ENCODE results near the gene RBM7. TPM values are rescaled to one million over a fixed set of nuclear protein-coding genes. Genes with fewer than 3 reads are reported as not detected.

The RBM7 gene
- total RNA-seq, 1 donor from 2014 or later: 25.9 TPM

DNA sequence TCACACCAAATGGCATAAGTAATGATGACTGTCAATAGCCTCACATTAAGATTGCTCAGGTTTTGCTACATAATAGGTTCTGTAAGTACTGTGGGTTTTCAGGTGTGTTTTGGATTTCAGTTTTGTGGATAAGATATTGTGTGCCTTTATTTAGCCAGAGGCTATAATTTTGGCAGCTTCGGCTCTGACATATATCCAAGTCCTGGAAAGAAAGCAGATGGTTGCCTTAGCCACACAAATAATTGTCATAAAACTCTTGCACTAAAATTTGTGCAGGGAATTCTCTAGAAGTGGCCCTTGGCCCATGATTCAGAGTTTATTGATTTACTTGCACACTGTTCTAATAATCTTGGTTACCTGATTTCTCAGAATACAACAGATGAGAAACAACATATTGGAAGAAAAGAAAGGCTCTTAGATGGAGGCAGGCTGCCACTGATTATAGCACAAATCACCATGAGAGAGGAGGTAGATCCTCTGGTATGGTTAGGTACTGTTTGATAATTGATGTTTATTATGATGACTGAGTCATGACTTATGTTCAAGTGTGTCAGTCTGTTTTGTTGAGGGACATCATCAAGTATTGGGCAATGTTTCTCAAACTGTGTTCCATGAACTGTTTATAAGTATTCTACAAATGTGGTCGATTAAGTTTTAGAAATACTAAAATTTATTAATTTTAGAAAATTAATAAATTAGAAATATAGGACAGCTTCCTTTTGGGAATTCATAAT, 48.5 kb downstream of the RBM7 start:
- TF ChIP-seq, protein P1, sequence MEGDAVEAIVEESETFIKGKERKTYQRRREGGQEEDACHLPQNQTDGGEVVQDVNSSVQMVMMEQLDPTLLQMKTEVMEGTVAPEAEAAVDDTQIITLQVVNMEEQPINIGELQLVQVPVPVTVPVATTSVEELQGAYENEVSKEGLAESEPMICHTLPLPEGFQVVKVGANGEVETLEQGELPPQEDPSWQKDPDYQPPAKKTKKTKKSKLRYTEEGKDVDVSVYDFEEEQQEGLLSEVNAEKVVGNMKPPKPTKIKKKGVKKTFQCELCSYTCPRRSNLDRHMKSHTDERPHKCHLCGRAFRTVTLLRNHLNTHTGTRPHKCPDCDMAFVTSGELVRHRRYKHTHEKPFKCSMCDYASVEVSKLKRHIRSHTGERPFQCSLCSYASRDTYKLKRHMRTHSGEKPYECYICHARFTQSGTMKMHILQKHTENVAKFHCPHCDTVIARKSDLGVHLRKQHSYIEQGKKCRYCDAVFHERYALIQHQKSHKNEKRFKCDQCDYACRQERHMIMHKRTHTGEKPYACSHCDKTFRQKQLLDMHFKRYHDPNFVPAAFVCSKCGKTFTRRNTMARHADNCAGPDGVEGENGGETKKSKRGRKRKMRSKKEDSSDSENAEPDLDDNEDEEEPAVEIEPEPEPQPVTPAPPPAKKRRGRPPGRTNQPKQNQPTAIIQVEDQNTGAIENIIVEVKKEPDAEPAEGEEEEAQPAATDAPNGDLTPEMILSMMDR (conservative IDR thresholded peaks at IDR 0.05): no peak
- Mint-ChIP-seq H3K36me3 (ENCODE audit: low read depth) (peaks cover 16% of the 10 kb centered on the region), H3K27me3 (ENCODE audit: low read depth) (no peaks in the 10 kb centered on the region), H3K27ac (ENCODE audit: unreplicated experiment) (no peak overlapping the region), H3K4me1 (no peaks in the 10 kb centered on the region), H3K4me3 (no peak overlapping the region), H3K9me3 (no peaks in the 10 kb centered on the region)
- no peak for DNase-seq (ENCODE audit: low read depth, low spot score)

DNA sequence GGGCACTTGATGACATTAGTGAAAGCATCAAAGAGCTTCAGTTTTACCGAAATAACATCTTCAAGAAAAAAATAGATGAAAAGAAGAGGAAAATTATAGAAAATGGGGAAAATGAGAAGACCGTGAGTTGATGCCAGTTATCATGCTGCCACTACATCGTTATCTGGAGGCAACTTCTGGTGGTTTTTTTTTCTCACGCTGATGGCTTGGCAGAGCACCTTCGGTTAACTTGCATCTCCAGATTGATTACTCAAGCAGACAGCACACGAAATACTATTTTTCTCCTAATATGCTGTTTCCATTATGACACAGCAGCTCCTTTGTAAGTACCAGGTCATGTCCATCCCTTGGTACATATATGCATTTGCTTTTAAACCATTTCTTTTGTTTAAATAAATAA, 49.4 kb downstream of the RBM7 start:
- H3K9me3 Mint-ChIP-seq: no peaks in the 10 kb centered on the region
- H3K36me3 Mint-ChIP-seq (ENCODE audit: low read depth): peaks cover 16% of the 10 kb centered on the region
- H3K4me3 Mint-ChIP-seq: no peak overlapping the region
- TF ChIP-seq, protein P1 (conservative IDR thresholded peaks at IDR 0.05): no peak
- DNase-seq (ENCODE audit: low read depth, low spot score): no peak
- no peak overlapping the region for H3K27ac Mint-ChIP-seq (ENCODE audit: unreplicated experiment)
- H3K4me1 Mint-ChIP-seq: no peaks in the 10 kb centered on the region
- H3K27me3 Mint-ChIP-seq (ENCODE audit: low read depth): no peaks in the 10 kb centered on the region

DNA sequence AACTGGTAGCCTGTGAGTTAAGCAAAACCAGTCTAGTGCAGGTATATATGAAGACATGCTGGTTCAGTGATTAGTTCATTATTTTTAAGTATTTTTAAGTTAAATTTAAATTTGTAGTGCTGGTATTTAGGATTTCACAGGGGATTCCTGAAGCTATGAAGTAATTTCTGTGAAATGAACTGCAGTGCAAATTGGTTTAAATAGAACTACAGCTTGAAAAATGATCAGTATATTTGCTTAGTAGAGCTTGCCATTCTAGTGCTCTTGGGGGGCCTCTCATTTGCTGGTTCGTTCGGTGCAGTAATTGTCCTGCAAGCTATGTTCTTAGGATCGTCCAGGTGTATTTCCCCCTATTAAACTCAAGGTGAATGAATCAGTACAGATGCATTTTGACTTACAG, 51.9 kb downstream of the RBM7 start:
- DNase-seq (ENCODE audit: low read depth, low spot score): no peak
- TF ChIP-seq, protein P1 (conservative IDR thresholded peaks at IDR 0.05): no peak
- Mint-ChIP-seq H3K36me3 (ENCODE audit: low read depth) (peaks cover 8% of the 10 kb centered on the region), H3K27me3 (ENCODE audit: low read depth) (no peaks in the 10 kb centered on the region), H3K27ac (ENCODE audit: unreplicated experiment) (no peak overlapping the region), H3K4me1 (peaks cover 3% of the 10 kb centered on the region), H3K9me3 (no peaks in the 10 kb centered on the region), H3K4me3 (no peak overlapping the region)

Other genes with a start within 250 kb of the RBM7 start
- 0.82 and 1.5 TPM in 2 replicates for gene NNMT, start 104.3 kb upstream of the RBM7 start, total RNA-seq
- gene C11orf71, start 155 bp upstream of the RBM7 start, total RNA-seq: 7.4 and 8.4 TPM in 2 replicates
- 42.3 and 46.1 TPM in 2 replicates for gene REXO2, start 38.8 kb downstream of the RBM7 start, total RNA-seq
- not detected in 2 replicates for gene NXPE1, start 159.2 kb downstream of the RBM7 start, total RNA-seq
- not detected in 2 replicates for gene NXPE4, start 195.1 kb downstream of the RBM7 start, total RNA-seq

Data from neural crest cell (in vitro differentiated cells).